Central memory CD8-positive, alpha-beta T cell (primary cell): Measurements from ENCODE around the gene MEGF6.

Source experiments
- ATAC-seq: fragments of 150-1000 bp; cut with Tn5 transposase; replicated peaks from 2 replicates; pipeline ENCODE4 v1.10.0; 2022; ENCODE audit warnings: mild to moderate bottlenecking, moderate FRiP score, moderate number of reproducible peaks; ENCODE audit not compliant: poor library complexity, severe bottlenecking; ENCODE audit errors: extremely low read depth
- DNase-seq, 2 donors: peaks; one replicate each; pipeline ENCODE4 v3.0.0; 2021; ENCODE audit warnings: low spot score in 2 of 2
- H3K27ac Mint-ChIP-seq: one replicate; pipeline ENCODE4 v1.8.0; 2022; ENCODE audit warnings: low read depth, mild to moderate bottlenecking, moderate library complexity, mixed read lengths
- H3K27me3 Mint-ChIP-seq: one replicate; pipeline ENCODE4 v1.8.0; 2022; ENCODE audit warnings: mixed read lengths
- H3K36me3 Mint-ChIP-seq: one replicate; pipeline ENCODE4 v1.8.0; 2022; ENCODE audit warnings: mild to moderate bottlenecking, moderate library complexity, mixed read lengths; ENCODE audit not compliant: insufficient read depth
- H3K4me1 Mint-ChIP-seq: one replicate; pipeline ENCODE4 v1.8.0; 2022; ENCODE audit warnings: mixed read lengths
- H3K4me3 Mint-ChIP-seq: one replicate; pipeline ENCODE4 v1.8.0; 2022; ENCODE audit warnings: mild to moderate bottlenecking, moderate library complexity, mixed read lengths
- H3K9me3 Mint-ChIP-seq: one replicate; pipeline ENCODE4 v1.8.0; 2022; ENCODE audit warnings: mixed read lengths

MEGF6 gene

GRCh38 chr1:3454811-3455618 is 156.3 kb downstream of the MEGF6 start:
- ATAC-seq (no peak), DNase-seq (no peak)

GRCh38 chr1:3453891-3454810 is 157.2 kb downstream of the MEGF6 start, which contains the start of gene ARHGEF16:
ARHGEF16 (plus strand) TSS chr1:3454665; CDS start chr1:3463085, 8,420 bp downstream.
- peak within 1 kb of the TSS; percentile 65 for H3K4me3 Mint-ChIP-seq
- H3K9me3 Mint-ChIP-seq = no peaks in the 10 kb centered on the region
- no peaks in the 10 kb centered on the region for H3K4me1 Mint-ChIP-seq
- no peak for ATAC-seq
- H3K36me3 Mint-ChIP-seq = no peaks in the 10 kb centered on the region
- H3K27me3 Mint-ChIP-seq = peaks cover 26% of the 10 kb centered on the region
- no peak within 1 kb of the TSS for H3K27ac Mint-ChIP-seq
- DNase-seq = no peak

More at GRCh38 chr1:3454811-3455618, 156.3 kb downstream of the MEGF6 start:
- Mint-ChIP-seq H3K4me1 (no peaks in the 10 kb centered on the region), H3K27ac (no peak overlapping the region), H3K9me3 (no peaks in the 10 kb centered on the region), H3K27me3 (peaks cover 18% of the 10 kb centered on the region), H3K4me3 (peak overlapping the region; percentile 65), H3K36me3 (peaks cover 1% of the 10 kb centered on the region)

- Mint-ChIP-seq H3K27me3 (peaks cover 35% of the 10 kb centered on the region), H3K36me3 (no peaks in the 10 kb centered on the region), H3K9me3 (no peaks in the 10 kb centered on the region), H3K27ac (no peak overlapping the region), H3K4me3 (peak overlapping the region; percentile 58), H3K4me1 (no peaks in the 10 kb centered on the region)
- ATAC-seq = peak; percentile 46
- DNase-seq = peak; percentile 51 to 55
Measured at GRCh38 chr1:3453203-3453761, 158.0 kb downstream of the MEGF6 start.

- Mint-ChIP-seq H3K36me3 (no peaks in the 10 kb centered on the region), H3K27ac (no peak overlapping the region), H3K4me1 (no peaks in the 10 kb centered on the region), H3K4me3 (no peak overlapping the region), H3K27me3 (peaks cover 38% of the 10 kb centered on the region), H3K9me3 (no peaks in the 10 kb centered on the region)
- DNase-seq (no peak), ATAC-seq (no peak)
Measured at GRCh38 chr1:3452866-3453175, 158.5 kb downstream of the MEGF6 start.

GRCh38 chr1:3451994-3452865 is 159.1 kb downstream of the MEGF6 start:
- ATAC-seq = no peak
- Mint-ChIP-seq H3K36me3 (no peaks in the 10 kb centered on the region), H3K9me3 (no peaks in the 10 kb centered on the region), H3K27me3 (peaks cover 38% of the 10 kb centered on the region), H3K4me1 (no peaks in the 10 kb centered on the region), H3K4me3 (no peak overlapping the region), H3K27ac (no peak overlapping the region)
- DNase-seq = no peak

GRCh38 chr1:3450983-3451382 is 160.3 kb downstream of the MEGF6 start:
- ATAC-seq = no peak
- Mint-ChIP-seq H3K9me3 (no peaks in the 10 kb centered on the region), H3K4me3 (no peak overlapping the region), H3K4me1 (no peaks in the 10 kb centered on the region), H3K27me3 (peaks cover 38% of the 10 kb centered on the region), H3K27ac (no peak overlapping the region), H3K36me3 (no peaks in the 10 kb centered on the region)
- no peak for DNase-seq

- no peak for DNase-seq
- Mint-ChIP-seq H3K27me3 (peaks cover 38% of the 10 kb centered on the region), H3K4me3 (no peak overlapping the region), H3K36me3 (no peaks in the 10 kb centered on the region), H3K4me1 (no peaks in the 10 kb centered on the region), H3K27ac (no peak overlapping the region), H3K9me3 (no peaks in the 10 kb centered on the region)
- no peak for ATAC-seq
Measured at GRCh38 chr1:3450202-3450863, 161.0 kb downstream of the MEGF6 start.

GRCh38 chr1:3444736-3445135 is 166.6 kb downstream of the MEGF6 start:
- Mint-ChIP-seq H3K27me3 (peaks cover 43% of the 10 kb centered on the region), H3K27ac (no peak overlapping the region), H3K4me1 (no peaks in the 10 kb centered on the region), H3K9me3 (no peaks in the 10 kb centered on the region), H3K4me3 (no peak overlapping the region), H3K36me3 (no peaks in the 10 kb centered on the region)
- ATAC-seq = no peak
- no peak for DNase-seq

GRCh38 chr1:3444298-3444697 is 167.0 kb downstream of the MEGF6 start:
- no peak overlapping the region for H3K4me3 Mint-ChIP-seq
- peaks cover 39% of the 10 kb centered on the region for H3K27me3 Mint-ChIP-seq
- no peak for ATAC-seq
- H3K27ac Mint-ChIP-seq = no peak overlapping the region
- H3K4me1 Mint-ChIP-seq = no peaks in the 10 kb centered on the region
- no peak for DNase-seq
- H3K36me3 Mint-ChIP-seq = no peaks in the 10 kb centered on the region
- no peaks in the 10 kb centered on the region for H3K9me3 Mint-ChIP-seq

GRCh38 chr1:3443807-3444206 is 167.5 kb downstream of the MEGF6 start:
- Mint-ChIP-seq H3K9me3 (no peaks in the 10 kb centered on the region), H3K36me3 (no peaks in the 10 kb centered on the region), H3K27me3 (peaks cover 34% of the 10 kb centered on the region), H3K4me3 (no peak overlapping the region), H3K4me1 (no peaks in the 10 kb centered on the region), H3K27ac (no peak overlapping the region)
- ATAC-seq (no peak), DNase-seq (no peak)

- no peak for ATAC-seq
- Mint-ChIP-seq H3K9me3 (no peaks in the 10 kb centered on the region), H3K27ac (no peak overlapping the region), H3K36me3 (no peaks in the 10 kb centered on the region), H3K27me3 (peaks cover 26% of the 10 kb centered on the region), H3K4me3 (no peak overlapping the region), H3K4me1 (no peaks in the 10 kb centered on the region)
- no peak for DNase-seq
Measured at GRCh38 chr1:3442901-3443300, 168.4 kb downstream of the MEGF6 start.
